Smooth muscle cell of the brain vasculature (primary cell): ENCODE results near the gene IGSF23.
"Not testable (repeated sequence)": the region's sequence is repeated elsewhere in the genome, so short reads cannot be mapped to it uniquely, and the experiment has no call there.

Experiments
- DNase-seq: peaks from one replicate; pipeline ENCODE4 v3.0.0-alpha.2; 2012; ENCODE audit warnings: low read depth, low spot score

IGSF23 gene

GRCh38 chr19:44664976-44665375, 51.6 kb downstream of the IGSF23 start:
- no peak for DNase-seq

DNA sequence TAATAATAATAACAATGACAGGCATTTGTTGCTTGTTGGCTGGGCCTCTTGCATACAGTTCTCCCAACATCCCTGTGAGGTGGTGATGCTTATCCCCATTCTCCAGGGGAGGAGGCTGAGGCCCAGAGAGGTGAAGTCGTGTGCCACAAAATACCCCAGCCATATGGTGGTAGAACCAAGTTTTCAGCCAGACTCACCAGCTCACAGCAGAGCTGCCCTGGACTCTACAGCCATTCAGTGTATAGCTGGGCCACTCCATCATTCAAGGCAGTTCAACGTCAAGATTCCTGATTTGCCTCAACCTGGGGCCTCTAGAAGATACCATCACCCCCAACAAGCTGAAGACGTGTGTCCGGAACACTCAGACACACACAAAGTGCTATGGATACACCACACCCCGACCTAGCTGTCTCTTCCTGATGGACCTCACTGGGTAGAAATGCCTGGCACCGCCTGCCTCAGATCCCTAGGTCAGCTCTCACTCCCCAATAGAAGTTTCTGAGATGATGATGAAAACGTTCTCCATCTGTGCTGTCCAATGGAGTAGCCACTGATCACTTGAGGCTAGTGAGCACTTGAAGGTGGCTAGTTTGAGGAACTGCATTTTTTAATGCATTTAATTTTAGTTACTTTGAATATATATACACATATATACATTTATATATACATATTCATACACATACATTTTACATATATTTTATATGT, 53.6 kb downstream of the IGSF23 start:
- no peak for DNase-seq

DNA sequence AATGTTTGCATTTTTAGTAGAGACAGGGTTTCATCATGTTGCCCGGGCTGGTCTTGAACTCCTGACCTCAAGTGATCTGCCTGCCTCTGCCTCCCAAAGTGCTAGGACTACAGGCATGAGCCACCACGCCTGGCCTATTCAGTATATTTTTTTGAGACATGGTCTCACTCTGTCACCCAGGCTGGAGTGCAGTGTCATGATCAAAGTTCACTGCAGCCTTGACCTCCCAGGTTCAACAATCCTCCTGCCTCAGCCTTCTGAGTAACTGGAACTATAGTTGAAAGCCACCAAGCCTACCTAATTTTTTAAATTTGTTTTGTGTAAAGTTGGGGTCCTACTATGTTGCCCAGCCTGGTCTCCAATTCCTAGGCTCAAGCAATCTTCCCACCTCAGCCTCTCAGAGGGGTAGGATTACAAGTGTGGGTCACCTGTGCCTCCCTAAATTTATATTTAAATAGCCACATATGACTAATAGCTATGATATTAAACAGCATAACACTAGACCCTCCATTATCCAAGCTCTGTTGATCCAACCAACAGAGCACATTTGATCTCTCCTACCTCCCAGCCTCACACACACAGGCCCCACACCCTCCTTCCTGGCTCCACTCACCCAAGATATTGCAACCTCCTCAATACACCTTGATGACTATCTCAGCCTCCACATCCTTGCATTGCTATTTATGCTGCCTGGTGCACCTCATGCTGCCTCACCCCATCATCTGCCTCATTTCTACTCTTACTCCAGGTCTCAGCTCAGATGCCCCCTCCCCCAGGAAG, 55.8 kb downstream of the IGSF23 start:
- DNase-seq = no peak

GRCh38 chr19:44670027-44670426, 56.7 kb downstream of the IGSF23 start:
- not testable (repeated sequence) for DNase-seq

DNA sequence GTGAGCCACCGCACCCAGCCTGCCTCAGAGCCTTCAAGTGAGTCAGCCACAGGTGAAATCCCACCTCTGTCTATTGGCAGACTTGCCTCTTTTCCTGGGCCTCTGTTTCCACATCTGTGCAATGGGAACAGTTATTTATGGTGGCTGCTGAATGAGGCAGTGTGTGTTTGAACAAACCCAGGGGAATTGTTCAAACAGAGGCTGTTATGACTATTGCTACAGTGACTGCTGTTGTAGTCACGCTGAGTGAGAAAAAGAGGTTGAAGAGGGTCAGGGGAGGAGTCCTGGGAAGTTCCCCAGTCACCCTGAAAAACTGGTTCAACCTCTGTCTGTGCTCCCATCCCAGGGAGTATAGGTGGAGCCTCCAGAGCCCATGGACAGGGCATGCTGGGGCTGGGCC, 58.0 kb downstream of the IGSF23 start, which contains the start of gene CEACAM19:
Gene CEACAM19, plus strand, starts transcription at position 83 of the 400 bp plus-strand sequence. CDS start 450 bp downstream, outside the sequence.
- no peak for DNase-seq

DNA sequence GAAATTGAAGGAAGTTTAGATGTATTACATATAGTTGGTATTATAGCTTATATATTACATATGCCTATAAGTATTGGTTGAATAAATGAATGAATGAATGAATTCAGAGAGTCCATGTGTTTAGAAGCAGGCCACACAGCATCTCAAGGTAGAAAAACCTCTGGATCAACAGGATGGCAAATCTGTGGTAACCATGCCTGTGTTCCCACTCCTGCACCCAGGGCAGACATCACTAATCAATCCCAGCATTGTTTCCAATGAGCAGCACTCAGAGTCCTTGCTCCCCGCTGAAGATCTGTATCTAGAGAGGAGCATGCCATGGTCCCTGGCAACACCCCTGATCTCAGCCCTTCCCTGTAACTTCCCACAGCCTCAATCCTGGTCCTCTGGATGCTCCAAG, 58.9 kb downstream of the IGSF23 start:
- DNase-seq = no peak

DNA sequence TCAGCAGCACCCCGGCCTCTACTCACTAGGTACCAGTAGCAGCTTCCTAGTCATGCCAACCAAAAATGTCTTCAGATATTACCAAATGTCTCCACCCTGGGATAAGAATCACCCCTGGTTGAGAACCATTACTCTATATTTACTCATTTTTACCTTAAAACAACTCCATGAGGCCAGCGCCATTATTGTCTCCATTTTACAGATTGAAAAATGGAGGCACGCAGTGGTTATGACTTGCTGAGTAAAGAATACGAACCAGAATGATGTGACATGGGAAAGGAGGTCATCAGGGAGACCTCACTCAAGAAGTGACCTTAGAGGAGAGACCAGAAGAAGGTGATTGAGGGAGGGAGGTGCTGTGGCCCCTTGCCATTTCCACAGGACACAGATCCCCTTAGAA, 60.1 kb downstream of the IGSF23 start:
- no peak for DNase-seq

GRCh38 chr19:44675521-44675920, 62.2 kb downstream of the IGSF23 start:
- no peak for DNase-seq

DNA sequence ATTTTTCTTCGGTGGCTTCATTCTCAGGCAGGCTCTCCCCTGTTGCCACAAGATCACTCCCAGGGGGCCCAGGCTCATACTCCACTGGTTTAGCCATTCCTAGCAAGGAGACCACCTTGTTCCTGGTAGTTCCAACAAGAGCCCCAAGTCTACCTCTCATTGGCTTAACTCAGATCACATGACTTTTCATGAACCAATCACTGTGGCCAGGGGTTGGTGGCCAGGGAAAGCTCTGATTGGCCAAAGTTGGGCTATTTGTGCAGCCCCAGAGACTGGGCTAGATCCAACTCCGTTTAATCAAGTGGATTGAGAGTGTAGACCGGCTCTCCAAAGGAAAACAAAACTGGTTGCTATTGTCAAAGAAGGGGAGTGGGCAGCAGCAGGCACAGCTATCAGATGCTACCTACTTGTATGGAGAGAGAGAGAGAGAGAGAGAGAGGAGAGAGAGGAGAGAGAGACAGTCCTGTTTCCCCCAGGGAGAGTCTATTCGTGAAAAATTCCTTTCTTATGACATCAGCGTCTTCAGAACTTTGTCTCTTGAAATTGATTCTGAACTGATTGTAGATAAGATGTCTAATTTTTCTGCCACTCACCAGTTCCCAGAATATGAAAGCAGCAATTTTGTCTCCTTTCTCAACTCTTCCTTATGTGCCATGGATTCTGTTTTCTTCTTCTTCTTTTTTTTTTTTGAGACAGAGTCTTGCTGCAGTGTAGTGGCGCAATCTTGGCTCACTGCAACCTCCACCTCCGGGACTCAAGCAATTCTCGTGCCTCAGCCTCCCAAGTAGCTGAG, 63.9 kb downstream of the IGSF23 start:
- DNase-seq = no peak

DNA sequence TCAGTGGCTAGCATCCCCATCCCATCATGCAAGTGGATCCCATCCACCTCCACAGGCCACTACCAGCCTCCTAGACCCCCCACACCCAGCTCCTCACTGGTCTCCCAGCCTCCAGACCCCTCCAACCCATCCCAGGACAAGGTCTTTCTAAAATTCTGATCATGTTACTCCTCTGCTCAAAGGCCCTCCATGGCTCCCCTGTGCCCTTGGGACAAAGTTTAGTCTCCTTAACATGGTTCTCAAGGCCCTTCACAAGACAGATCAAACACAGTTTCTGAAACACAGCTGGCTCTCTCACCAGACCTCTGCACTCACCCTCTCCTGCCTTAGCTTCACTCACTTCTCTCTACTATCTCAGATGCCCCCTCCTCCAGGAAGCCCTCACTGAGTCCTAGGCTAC, 67.2 kb downstream of the IGSF23 start:
- DNase-seq = no peak

- no peak for DNase-seq
Measured at GRCh38 chr19:44681992-44682790, 68.8 kb downstream of the IGSF23 start.

DNA sequence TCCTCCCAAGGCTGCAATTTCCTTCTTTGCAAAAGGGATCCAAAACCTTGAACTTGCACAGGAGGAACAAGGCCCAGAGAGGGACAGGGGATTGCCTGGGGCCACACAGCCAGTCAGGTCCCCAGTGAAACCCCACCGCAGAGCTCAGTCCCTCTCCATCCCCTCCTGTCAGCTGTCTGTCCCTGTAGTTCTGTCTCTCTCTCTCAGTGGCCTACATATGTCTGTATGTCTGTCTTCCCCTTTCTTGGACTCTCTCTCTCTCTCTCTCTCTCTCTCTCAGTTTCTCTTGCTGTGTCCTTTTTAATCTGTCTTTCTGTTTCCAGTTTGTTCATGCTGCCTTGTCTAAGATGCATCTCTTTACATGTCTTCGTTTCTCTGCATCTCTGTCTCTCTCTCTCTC, 69.4 kb downstream of the IGSF23 start:
- no peak for DNase-seq

DNA sequence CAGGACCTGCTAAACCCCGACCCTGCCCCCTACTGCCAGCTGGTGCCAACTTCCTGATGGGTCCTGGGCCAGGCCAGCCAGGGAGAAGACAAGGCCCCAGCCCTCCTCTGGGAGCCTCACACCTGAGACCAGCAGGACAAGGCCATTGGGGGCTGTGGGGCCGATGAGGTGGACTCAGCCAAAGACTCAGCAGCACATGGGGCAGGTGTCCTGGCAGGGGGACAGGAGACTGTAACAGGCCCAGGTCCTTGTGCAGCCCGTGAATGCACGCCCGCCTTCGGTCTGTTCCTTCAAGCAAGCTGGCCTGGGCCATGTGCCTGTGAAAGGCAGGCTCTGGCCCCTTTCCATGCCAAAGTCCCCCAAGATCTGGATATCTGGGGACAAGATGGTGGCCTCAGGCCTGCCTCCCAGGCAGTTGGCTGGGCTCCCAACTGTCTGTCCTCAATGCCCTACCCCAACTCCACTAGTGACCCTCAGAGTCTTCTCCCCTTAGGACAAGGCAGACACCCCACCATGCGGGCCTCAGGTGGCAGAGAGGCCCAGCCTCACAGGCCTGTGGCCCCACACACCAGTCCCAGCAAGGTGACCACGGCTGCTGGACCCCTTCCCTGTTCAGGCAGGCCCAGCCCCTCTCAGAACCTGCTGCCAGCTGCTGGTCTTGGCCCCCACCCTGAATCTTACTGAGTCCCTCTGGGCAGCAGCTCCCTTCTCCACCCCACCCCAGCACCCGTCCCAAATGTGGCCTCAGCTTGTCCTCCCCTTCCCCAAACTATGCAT, 70.3 kb downstream of the IGSF23 start:
- no peak for DNase-seq

GRCh38 chr19:44684396-44684795, 71.0 kb downstream of the IGSF23 start:
- DNase-seq = not testable (repeated sequence)

DNA sequence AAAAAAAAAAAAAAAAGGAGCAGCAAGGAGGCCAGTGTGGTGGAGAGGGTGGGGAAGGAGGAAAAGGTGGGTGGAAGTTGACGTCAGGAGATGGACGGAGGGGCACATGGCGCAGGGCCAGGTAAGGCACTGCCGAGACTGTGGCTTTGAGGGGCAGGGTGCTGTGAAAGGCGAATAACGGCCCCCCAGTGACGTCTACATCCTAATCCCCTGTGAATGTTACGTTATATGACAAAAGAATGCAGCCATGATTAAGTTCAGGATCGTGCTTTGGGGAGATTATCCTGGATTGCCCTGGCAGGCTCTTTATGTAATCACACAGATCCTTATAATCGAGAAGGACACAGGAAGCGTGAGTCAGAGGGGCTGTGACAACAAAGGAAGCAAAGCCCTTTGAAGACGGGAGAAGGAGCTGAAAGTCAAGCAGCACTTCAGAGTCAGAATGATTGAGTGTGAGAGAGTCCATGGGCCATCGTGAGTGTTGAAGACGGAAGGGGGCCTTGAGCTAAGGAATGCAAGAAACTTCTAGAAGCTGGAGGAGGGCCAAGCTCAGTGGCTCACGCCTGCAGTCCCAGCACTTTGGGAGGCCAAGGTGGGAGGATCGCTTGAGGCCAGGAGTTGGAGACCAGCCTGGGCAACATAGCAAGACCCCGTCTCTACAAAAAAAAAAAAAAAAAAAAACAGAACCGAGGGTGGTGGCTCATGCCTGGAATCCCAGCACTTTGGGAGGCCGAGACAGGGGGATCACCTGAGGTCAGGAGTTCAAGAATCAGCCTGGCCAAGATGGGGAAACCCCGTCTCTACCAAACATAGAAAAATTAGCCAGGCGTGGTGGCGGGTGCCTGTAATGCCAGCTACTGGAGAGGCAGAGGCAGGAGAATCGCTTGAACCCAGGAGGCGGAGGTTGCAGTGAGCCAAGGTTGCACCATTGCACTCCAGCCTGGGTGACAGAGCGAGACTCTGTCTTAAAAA, 71.8 kb downstream of the IGSF23 start:
- DNase-seq = peak; percentile 58

DNA sequence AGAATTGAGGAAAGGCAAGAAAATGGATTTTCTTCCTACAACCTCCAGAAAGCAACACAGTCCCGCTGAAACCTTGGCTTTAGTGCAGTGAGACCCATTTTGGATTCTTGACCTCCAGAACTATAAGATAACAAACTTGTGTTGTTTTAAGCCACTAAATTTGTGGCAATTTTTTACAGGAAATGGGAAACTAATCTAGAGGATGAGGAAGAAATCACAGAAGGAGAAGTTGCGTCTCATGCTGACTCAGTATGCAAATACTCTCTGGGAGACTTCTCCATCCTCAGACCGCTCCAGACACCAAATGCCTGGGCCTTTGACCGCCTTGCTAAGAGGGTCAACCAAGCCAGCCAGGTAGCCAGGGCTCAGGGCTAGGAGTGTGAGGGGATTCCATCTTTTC, 72.5 kb downstream of the IGSF23 start:
- no peak for DNase-seq
